ENCODE results near the gene CCNI. TPM values are rescaled to one million over a fixed set of nuclear protein-coding genes. Genes with fewer than 3 reads are reported as not detected.
"Not testable (repeated sequence)": the region's sequence is repeated elsewhere in the genome, so short reads cannot be mapped to it uniquely, and the experiment has no call there.

The CCNI gene
- polyA plus RNA-seq, 1 of the 3 experiments (the other 2 are of a cell fraction), result 56.8 TPM

DNA sequence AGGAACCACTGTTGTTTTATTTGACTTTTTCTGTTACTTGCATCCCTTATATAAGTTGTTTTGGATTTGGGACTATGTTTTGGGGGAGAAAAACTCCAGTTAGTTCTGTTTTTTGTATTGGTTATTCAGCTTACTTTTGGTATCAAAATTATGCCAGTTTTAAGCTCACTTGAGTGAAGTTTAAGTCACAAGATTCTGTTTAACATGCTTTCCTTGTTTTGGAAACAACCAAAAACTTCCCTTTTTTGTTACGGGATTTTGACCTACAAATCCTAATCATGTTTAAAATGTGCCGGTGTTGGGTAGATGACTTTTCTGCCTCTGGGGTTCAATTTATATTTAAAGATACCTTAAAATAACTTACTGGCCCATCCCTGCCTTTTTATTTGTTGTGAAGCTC, 36.0 kb downstream of the CCNI start (continued):
- no peak for TF ChIP-seq EZH2phosphoT487 (IDR thresholded peaks at IDR 0.05; ENCODE audit: borderline replicate concordance, low read depth)
- no peak for TF ChIP-seq YY1 (IDR thresholded peaks at IDR 0.05; ENCODE audit: low read depth)
- TF ChIP-seq SIN3A (IDR thresholded peaks at IDR 0.05; ENCODE audit: borderline replicate concordance, low read depth, low read length), result no peak
- no peak for TF ChIP-seq TEAD4 (IDR thresholded peaks at IDR 0.05; ENCODE audit: borderline replicate concordance, insufficient read depth)

DNA sequence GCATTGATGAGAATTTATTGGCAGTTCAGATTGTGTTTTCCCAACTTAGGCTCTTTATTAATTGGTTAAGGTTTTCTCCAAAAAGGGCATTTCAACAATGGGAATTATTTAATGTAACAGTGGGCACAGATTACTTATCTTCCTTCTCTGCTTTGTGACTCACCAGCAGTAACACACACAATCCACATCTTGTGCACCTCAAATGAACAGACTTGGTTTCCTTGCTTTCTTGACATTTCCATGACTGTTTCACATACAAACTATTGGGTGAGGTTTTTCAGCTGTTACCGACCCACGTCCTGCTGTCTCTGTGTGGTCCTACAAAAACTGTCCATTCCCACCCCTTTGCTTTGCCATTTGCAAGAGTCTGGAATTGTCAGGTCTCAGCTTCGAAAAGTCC, 38.1 kb downstream of the CCNI start:
- no peaks in the 10 kb centered on the region for H3K9me3 ChIP-seq
- CTCF ChIA-PET, result interaction anchor here (1.7 kb wide), 1 partner anchor 9 kb away, joined by 7 read pairs; no protein-coding TSS in a partner anchor
- H4K20me1 ChIP-seq (ENCODE audit: insufficient read depth), result no peaks in the 10 kb centered on the region
- H3K79me2 ChIP-seq (ENCODE audit: insufficient read depth), result peaks cover 3% of the 10 kb centered on the region; the same call in 1 of the 2 replicates
- no peak overlapping the region for H2AFZ ChIP-seq (ENCODE audit: low read depth)
- no peaks in the 10 kb centered on the region for H3K27me3 ChIP-seq (ENCODE audit: insufficient read depth)
- 95% methylated on average over 3 of the region's 3 CpGs for WGBS (ENCODE audit: low lambda C conversion rate)
- peaks cover 0 to 6% of the 10 kb centered on the region in 2 experiments; a peak in 1 of 4 replicates for H3K4me1 ChIP-seq (ENCODE audit: control insufficient read depth in 1 of 2, insufficient read depth in 2 of 2, low read depth in 1 of 2, low read length in 1 of 2)
- H3K36me3 ChIP-seq (replicated peaks in 1 of 2; ENCODE audit: control insufficient read depth in 1 of 2, insufficient read depth in 2 of 2, low read length in 1 of 2), result peaks cover 66 to 69% of the 10 kb centered on the region in 2 experiments
- H3K9me2 ChIP-seq, result no peaks in the 10 kb centered on the region
- no peak overlapping the region for H3K9ac ChIP-seq
- H3K4me2 ChIP-seq, result no peak overlapping the region
- H3F3A ChIP-seq (replicated peaks; ENCODE audit: insufficient read depth), result peaks cover 39% of the 10 kb centered on the region
- H3K27ac ChIP-seq (ENCODE audit: low read depth in 2 of 2, low read length in 1 of 2), result peak overlapping the region in 1 of 2 experiments; percentile 6; a peak in 1 of 4 replicates
- no peak for DNase-seq
- no peak overlapping the region for H3K4me3 ChIP-seq (ENCODE audit: low read depth in 2 of 2, low read length in 1 of 2)
- POLR2A ChIA-PET, result no interaction called here
- TF ChIP-seq RAD21 (IDR thresholded peaks at IDR 0.05; ENCODE audit: low read length), result no peak
- no peak for TF ChIP-seq FOXJ3 (CRISPR knock-in tag; IDR thresholded peaks at IDR 0.05)
- no peak for TF ChIP-seq RCOR1 (IDR thresholded peaks at IDR 0.05; ENCODE audit: low read length)
- no peak for TF ChIP-seq ELF1 (IDR thresholded peaks at IDR 0.05)
- TF ChIP-seq YY1 (IDR thresholded peaks at IDR 0.05; ENCODE audit: low read depth), result no peak
- TF ChIP-seq MEF2A (IDR thresholded peaks at IDR 0.05; ENCODE audit: borderline replicate concordance, low read depth), result no peak
- TF ChIP-seq FOXM1 (IDR thresholded peaks at IDR 0.05; ENCODE audit: low read depth), result no peak
- TF ChIP-seq CHD2 (IDR thresholded peaks at IDR 0.05; ENCODE audit: low read length, partially characterized antibody), result no peak
- TF ChIP-seq GATA2 (CRISPR knock-in tag; IDR thresholded peaks at IDR 0.05), result no peak
- no peak for TF ChIP-seq MXI1 (IDR thresholded peaks at IDR 0.05; ENCODE audit: low read depth, low read length)
- no peak for TF ChIP-seq FOSL2 (IDR thresholded peaks at IDR 0.05; ENCODE audit: borderline replicate concordance, low read depth)

DNA sequence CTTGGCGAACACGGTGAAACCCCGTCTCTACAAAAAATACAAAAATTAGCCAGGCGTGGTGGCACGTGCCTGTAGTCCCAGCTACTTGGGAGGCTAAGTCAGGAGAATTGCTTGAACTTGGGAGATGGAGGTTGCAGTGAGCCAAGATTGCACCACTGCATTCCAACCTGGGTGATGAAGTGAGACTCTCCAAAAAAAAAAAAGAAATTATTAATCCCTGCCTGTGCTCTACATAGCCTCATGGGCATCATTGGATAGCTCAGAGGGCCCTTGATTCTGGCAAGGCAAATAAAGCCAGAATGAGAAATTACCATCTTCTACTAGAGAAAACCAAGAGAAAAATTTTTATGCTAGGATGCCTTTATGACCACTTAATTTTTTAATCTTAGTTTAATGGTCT, 38.6 kb downstream of the CCNI start:
- H3K9me2 ChIP-seq; H4K20me1 ChIP-seq (ENCODE audit: insufficient read depth); H3K4me3 ChIP-seq (ENCODE audit: low read depth in 2 of 2, low read length in 1 of 2); H3K9ac ChIP-seq; H3K4me1 ChIP-seq (ENCODE audit: control insufficient read depth in 1 of 2, insufficient read depth in 2 of 2, low read depth in 1 of 2, low read length in 1 of 2); H3K9me3 ChIP-seq; H3K79me2 ChIP-seq (ENCODE audit: insufficient read depth); H3K27me3 ChIP-seq (ENCODE audit: insufficient read depth); H3K27ac ChIP-seq (ENCODE audit: low read depth in 2 of 2, low read length in 1 of 2); H2AFZ ChIP-seq (ENCODE audit: low read depth); DNase-seq; POLR2A ChIA-PET; H3K4me2 ChIP-seq: not testable (repeated sequence)
- Histone ChIP-seq H3F3A (replicated peaks; ENCODE audit: insufficient read depth) (peaks cover 36% of the 10 kb centered on the region), H3K36me3 (replicated peaks in 1 of 2; ENCODE audit: control insufficient read depth in 1 of 2, insufficient read depth in 2 of 2, low read length in 1 of 2) (peaks cover 72 to 74% of the 10 kb centered on the region in 2 experiments)
- CTCF ChIA-PET, result interaction anchor here (1.1 to 1.7 kb wide), 2 partner anchors 10 to 191 kb away, joined by 3 to 7 read pairs; no protein-coding TSS in a partner anchor
- 94% methylated on average over 5 of the region's 5 CpGs for WGBS (ENCODE audit: low lambda C conversion rate)

Data from SK-N-SH (cell line).